KBM-7 (cell line): ENCODE measurements around the gene SH3BGRL2.
"Not testable (repeated sequence)": the region's sequence is repeated elsewhere in the genome, so short reads cannot be mapped to it uniquely, and the experiment has no call there.

Experiments
- DNase-seq: peaks from one replicate; pipeline ENCODE4 v3.0.0-alpha.2; 2015
- in situ Hi-C: fragments of 300-500 bp; cut with MboI; formaldehyde crosslinking; loops from 2 replicates; pipeline ENCODE4 v1.14.3; 2020; ENCODE audit warnings: low sequenced_read_pairs, low pct_unique_long_range_greater_than_20kb, mixed read lengths

The SH3BGRL2 gene

GRCh38 chr6:79640146-79641111 is 9.3 kb downstream of the SH3BGRL2 start:
- in situ Hi-C loops = no loop called here
- no peak for DNase-seq

DNA sequence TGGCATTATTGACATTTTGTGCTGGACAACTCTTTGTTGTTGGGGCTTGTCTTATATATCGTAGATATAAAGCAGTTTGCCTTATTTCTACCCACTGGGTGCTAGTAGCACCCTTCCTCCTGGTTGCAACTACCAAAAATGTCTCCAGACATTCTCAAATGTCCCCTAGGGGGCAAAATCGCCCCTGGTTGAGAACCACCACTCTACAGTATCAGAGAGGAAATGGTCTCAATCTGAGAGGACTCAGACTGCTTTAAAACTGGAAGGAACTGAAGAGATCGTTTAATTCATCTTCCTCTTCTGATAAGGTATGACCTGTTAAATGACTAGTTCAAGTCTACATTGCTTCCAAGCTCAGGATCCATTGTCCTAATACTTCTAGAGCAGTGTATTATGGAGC is 14.9 kb downstream of the SH3BGRL2 start:
- in situ Hi-C loops = no loop called here
- no peak for DNase-seq

- no peak for DNase-seq
- in situ Hi-C loops = no loop called here
Observed at GRCh38 chr6:79646561-79646960, 15.4 kb downstream of the SH3BGRL2 start.

- no peak for DNase-seq
- in situ Hi-C loops = no loop called here
Observed at GRCh38 chr6:79647741-79648140, 16.6 kb downstream of the SH3BGRL2 start.

GRCh38 chr6:79648328-79648727 is 17.2 kb downstream of the SH3BGRL2 start:
- DNase-seq = no peak
- in situ Hi-C loops = no loop called here

- DNase-seq = no peak
- in situ Hi-C loops = no loop called here
Observed at GRCh38 chr6:79649016-79649415, 17.9 kb downstream of the SH3BGRL2 start.

- in situ Hi-C loops = no loop called here
- DNase-seq = no peak
Observed at GRCh38 chr6:79650950-79651349, 19.8 kb downstream of the SH3BGRL2 start.

GRCh38 chr6:79656134-79656533 is 25.0 kb downstream of the SH3BGRL2 start:
- in situ Hi-C loops = no loop called here
- DNase-seq = no peak

- no peak for DNase-seq
- in situ Hi-C loops = no loop called here
Observed at GRCh38 chr6:79657238-79657637, 26.1 kb downstream of the SH3BGRL2 start.

- in situ Hi-C loops, DNase-seq: not testable (repeated sequence)
Observed at GRCh38 chr6:79663655-79664054, 32.5 kb downstream of the SH3BGRL2 start.

- in situ Hi-C loops = no loop called here
- no peak for DNase-seq
Observed at GRCh38 chr6:79665725-79666551, 34.8 kb downstream of the SH3BGRL2 start.

- in situ Hi-C loops = no loop called here
- DNase-seq = no peak
Observed at GRCh38 chr6:79666634-79667033, 35.5 kb downstream of the SH3BGRL2 start.

DNA sequence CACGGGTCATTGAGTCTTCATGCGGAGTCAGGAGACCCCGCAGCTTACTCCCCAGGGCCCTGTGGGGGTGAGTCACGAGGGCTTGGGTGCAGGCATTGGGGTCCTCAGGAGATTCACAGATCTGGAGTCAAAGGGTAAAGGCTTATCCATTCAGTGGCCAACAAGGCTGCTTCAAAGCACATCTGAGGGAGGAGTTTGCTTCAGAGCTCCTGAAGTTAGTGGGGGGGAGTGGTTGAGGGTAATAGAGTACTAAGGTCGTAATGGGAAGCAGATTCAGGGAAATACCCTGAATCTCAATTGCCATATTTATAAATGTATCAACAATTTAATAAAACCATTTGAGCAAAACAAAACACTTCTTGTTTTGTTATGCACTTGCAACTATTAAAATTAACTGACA is 37.3 kb downstream of the SH3BGRL2 start:
- in situ Hi-C loops = no loop called here
- no peak for DNase-seq

DNA sequence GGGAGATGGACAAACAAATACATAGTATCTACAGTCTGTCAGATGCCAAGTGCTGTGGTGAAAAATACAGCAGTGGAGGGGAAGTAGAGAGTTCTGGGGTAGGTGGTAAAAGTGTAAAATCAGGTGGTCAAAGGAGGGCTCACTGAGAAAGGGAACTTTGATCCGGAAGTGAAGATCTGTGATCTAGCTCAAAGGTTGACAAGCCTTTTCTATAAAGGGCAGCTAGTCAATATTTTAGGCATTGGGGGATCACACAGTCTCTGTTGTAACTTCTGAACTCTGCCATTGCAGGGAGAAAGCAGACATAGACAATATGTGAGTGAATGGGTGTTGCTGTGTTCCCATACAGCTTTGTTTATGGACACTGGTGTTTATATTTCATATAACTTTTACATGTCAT is 38.6 kb downstream of the SH3BGRL2 start:
- in situ Hi-C loops = no loop called here

GRCh38 chr6:79670789-79671188 is 39.7 kb downstream of the SH3BGRL2 start:
- no peak for DNase-seq
- in situ Hi-C loops = no loop called here

More for the DNA sequence above, 38.6 kb downstream of the SH3BGRL2 start:
- no peak for DNase-seq

DNA sequence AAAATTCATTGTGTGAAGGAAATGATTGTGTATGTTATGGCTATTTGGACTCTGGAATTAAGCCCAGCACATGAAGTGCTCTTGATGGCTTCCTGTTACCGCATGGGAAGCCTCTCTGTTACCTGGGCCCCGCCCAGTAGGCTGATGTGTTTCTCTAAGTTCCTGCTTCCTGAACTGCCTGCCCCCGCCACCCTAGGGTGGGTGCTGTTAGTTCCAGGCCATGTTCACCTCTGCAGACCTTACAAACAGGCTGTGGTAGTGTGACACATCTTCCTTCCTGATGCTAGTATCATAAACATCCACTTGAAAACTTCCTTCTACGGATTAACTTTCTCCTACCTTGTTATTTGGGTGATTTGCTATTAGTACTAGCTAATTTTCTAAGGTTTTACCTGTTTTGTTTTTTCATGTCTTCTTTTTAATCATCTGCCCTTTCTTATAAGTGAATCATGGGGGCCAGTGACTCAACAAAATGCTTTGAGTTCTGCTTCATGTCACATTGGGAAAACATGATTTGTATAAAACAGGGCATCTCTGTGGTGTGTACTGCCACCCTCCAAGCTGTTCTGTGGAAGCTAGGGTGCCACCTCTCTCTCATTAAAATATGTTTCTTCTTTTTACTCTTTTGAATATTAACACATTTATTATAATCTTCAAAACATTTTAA is 40.6 kb downstream of the SH3BGRL2 start:
- in situ Hi-C loops = no loop called here
- no peak for DNase-seq

DNA sequence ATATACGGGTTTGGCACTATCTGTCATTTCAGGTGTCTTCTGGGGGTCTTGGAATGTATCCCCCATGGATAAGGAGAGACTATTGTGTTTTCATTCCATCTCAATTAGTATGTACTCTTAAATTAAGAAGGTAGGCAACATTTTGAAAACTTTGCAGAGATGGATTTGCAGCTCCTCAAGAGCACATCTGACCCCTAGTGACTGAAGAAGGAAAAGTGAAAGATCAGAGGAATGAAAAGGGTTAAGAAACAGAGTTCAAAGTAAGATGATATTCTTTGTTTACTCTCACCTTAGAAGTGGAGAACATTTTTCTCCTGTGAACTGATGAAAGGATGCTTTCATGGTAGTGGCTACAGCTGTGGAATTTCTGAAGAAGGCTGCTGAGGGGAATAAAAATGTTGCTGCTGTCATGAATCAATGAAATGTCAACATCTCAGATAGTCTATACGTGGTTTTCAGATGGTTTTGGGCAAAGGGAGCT is 41.5 kb downstream of the SH3BGRL2 start:
- DNase-seq = peak; percentile 21
- in situ Hi-C loops = no loop called here

DNA sequence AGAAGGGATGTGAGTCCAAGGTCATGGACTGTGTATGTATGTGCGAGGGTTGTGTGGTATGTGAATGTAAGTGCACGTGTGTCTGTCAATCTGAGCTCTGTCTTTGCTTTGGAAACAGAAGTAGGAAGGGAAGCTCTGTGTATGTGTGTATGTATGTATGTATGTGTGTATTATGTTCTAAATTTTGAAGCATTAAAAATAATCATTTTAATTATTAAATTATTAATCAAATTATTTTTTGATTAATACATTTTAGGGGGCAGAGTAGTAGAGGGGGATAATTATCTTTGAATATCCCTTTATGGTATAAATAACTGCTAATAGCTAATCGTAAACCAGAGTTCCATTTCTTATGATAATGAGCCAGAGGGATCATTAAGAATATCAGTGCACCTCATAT is 42.8 kb downstream of the SH3BGRL2 start:
- no peak for DNase-seq
- in situ Hi-C loops = no loop called here
